Stimulated activated CD4-positive, alpha-beta T cell treated with anti-CD3 and anti-CD28 coated beads, Interleukin-12 subunit alpha, Interleukin-12 subunit beta, amount 100 ng/mL, for 4 hours (primary cell): Measurements from ENCODE around the gene JMJD8.
A peak's percentile ranks its signal among the peaks of the same experiment; 100 is the strongest.

ENCODE experiments used
- DNase-seq: peaks from one replicate; pipeline ENCODE4 v3.0.0-alpha.2; 2020

JMJD8 gene

GRCh38 chr16:721765-722540, 37.8 kb upstream of the JMJD8 start:
- no peak for DNase-seq

GRCh38 chr16:720990-721764, 37.0 kb upstream of the JMJD8 start, which contains the start of gene ANTKMT:
Gene ANTKMT (plus strand): TSS chr16:721146. CDS start chr16:721275, 129 bp downstream.
- peak; percentile 77 for DNase-seq

GRCh38 chr16:720447-720989, 36.4 kb upstream of the JMJD8 start:
- DNase-seq, result peak; percentile 41

- no peak for DNase-seq
Measured at GRCh38 chr16:719815-720446, 35.8 kb upstream of the JMJD8 start.

GRCh38 chr16:718922-719321, 34.8 kb upstream of the JMJD8 start:
- no peak for DNase-seq

- no peak for DNase-seq
Measured at GRCh38 chr16:718389-718788, 34.3 kb upstream of the JMJD8 start.

GRCh38 chr16:717450-718245, 33.5 kb upstream of the JMJD8 start:
- DNase-seq, result no peak

- no peak for DNase-seq
Measured at GRCh38 chr16:716768-717325, 32.7 kb upstream of the JMJD8 start.

- no peak for DNase-seq
Measured at GRCh38 chr16:716200-716568, 32.0 kb upstream of the JMJD8 start.

- no peak for DNase-seq
Measured at GRCh38 chr16:715477-716199, 31.5 kb upstream of the JMJD8 start.

GRCh38 chr16:714558-715476, 30.7 kb upstream of the JMJD8 start, which contains the start of gene METRN:
Gene METRN (plus strand): TSS chr16:715118. CDS start chr16:715290, 172 bp downstream.
- peak; percentile 94 for DNase-seq

- DNase-seq, result no peak
Measured at GRCh38 chr16:714079-714478, 29.9 kb upstream of the JMJD8 start.

GRCh38 chr16:712740-713250, 28.7 kb upstream of the JMJD8 start:
- DNase-seq, result peak; percentile 48

GRCh38 chr16:711548-712320, 27.6 kb upstream of the JMJD8 start:
- DNase-seq, result peak; percentile 83

GRCh38 chr16:711084-711483, 26.9 kb upstream of the JMJD8 start:
- no peak for DNase-seq

GRCh38 chr16:710500-711075, 26.5 kb upstream of the JMJD8 start:
- no peak for DNase-seq

GRCh38 chr16:709566-710499, 25.7 kb upstream of the JMJD8 start:
- DNase-seq, result no peak

GRCh38 chr16:708959-709358, 24.8 kb upstream of the JMJD8 start:
- no peak for DNase-seq
